Osteoblast (primary cell): ENCODE data around the gene ZNF18. TPM values are rescaled to one million over a fixed set of nuclear protein-coding genes. Genes with fewer than 3 reads are reported as not detected.

Experiments used
- DNase-seq: peaks from one replicate; pipeline ENCODE4 v3.0.0; 2011; ENCODE audit warnings: low spot score, mixed read lengths; ENCODE audit not compliant: insufficient read length; ENCODE audit errors: missing footprints
- H2AFZ ChIP-seq: 2 replicates; pipeline ENCODE4 v1.6.0; 2011; ENCODE audit warnings: mild to moderate bottlenecking, low read length
- H3K27ac ChIP-seq: 2 replicates; pipeline ENCODE4 v1.5.1; 2011; ENCODE audit warnings: mild to moderate bottlenecking, low read depth, low read length, moderate library complexity
- H3K27me3 ChIP-seq: 2 replicates; pipeline ENCODE4 v1.6.0; 2012; ENCODE audit warnings: mild to moderate bottlenecking, control low read depth, inconsistent platforms, low read length, moderate library complexity; ENCODE audit not compliant: insufficient read depth
- H3K36me3 ChIP-seq: 2 replicates; pipeline ENCODE4 v1.5.1; 2011; ENCODE audit warnings: mild to moderate bottlenecking, low read length, control low read depth, moderate library complexity; ENCODE audit not compliant: insufficient read depth
- H3K4me1 ChIP-seq: 2 replicates; pipeline ENCODE4 v1.5.1; 2011; ENCODE audit warnings: mild to moderate bottlenecking, low read length, control low read depth, moderate library complexity; ENCODE audit not compliant: insufficient read depth
- H3K4me2 ChIP-seq: 2 replicates; pipeline ENCODE4 v1.6.0; 2011; ENCODE audit warnings: mild to moderate bottlenecking, low read length; ENCODE audit not compliant: insufficient read depth
- H3K4me3 ChIP-seq: fragments of 200-600 bp; sonication (generic); 3 replicates; pipeline ENCODE4 v1.5.1; 2012; ENCODE audit warnings: mild to moderate bottlenecking, low read length, inconsistent platforms; ENCODE audit not compliant: insufficient read depth
- H3K79me2 ChIP-seq: 2 replicates; pipeline ENCODE4 v1.6.0; 2012; ENCODE audit warnings: mild to moderate bottlenecking, low read length, control low read depth, inconsistent platforms; ENCODE audit not compliant: insufficient read depth
- H3K9me3 ChIP-seq: 2 replicates; pipeline ENCODE4 v1.5.1; 2011; ENCODE audit warnings: low read depth, low read length, control low read depth
- H4K20me1 ChIP-seq: 2 replicates; pipeline ENCODE4 v1.6.0; 2012; ENCODE audit warnings: mild to moderate bottlenecking, low read length, control low read depth; ENCODE audit not compliant: insufficient read depth
- CTCF ChIP-seq: IDR thresholded peaks from 2 replicates; pipeline ENCODE4 v1.5.1; 2011; ENCODE audit warnings: mild to moderate bottlenecking, low read depth, low read length, moderate library complexity; ENCODE audit errors: extremely low read depth
- total RNA-seq: library from RNA; depleted of rRNA; stranded (reverse); fragments of >200 nt; gene quantifications from 2 replicates; pipeline ENCODE4 v1.2.3, GENCODE V29; 2012

ZNF18 gene
- total RNA-seq, 1 donor: 13.4 TPM

- Histone ChIP-seq H3K9me3 (no peaks in the 10 kb centered on the region), H3K27ac (no peak overlapping the region), H2AFZ (no peak overlapping the region), H3K4me3 (no peak overlapping the region), H3K36me3 (peaks cover 51% of the 10 kb centered on the region), H3K79me2 (peaks cover 2% of the 10 kb centered on the region), H3K27me3 (no peaks in the 10 kb centered on the region), H3K4me2 (peak overlapping the region; percentile 20), H4K20me1 (peaks cover 5% of the 10 kb centered on the region), H3K4me1 (peaks cover 4% of the 10 kb centered on the region)
- TF ChIP-seq CTCF: peak; percentile 51
- DNase-seq: peak; percentile 78
These were observed 10.3 kb downstream of the ZNF18 start for GRCh38 chr17:11986942-11987329.

- Histone ChIP-seq H3K79me2 (peaks cover 2% of the 10 kb centered on the region), H3K27me3 (no peaks in the 10 kb centered on the region), H3K4me1 (peaks cover 4% of the 10 kb centered on the region), H3K36me3 (peaks cover 46% of the 10 kb centered on the region), H3K4me2 (peak overlapping the region; percentile 20), H3K4me3 (no peak overlapping the region), H4K20me1 (peaks cover 5% of the 10 kb centered on the region), H3K27ac (no peak overlapping the region), H3K9me3 (no peaks in the 10 kb centered on the region), H2AFZ (no peak overlapping the region)
- DNase-seq: no peak
- TF ChIP-seq CTCF: no peak
These were observed 10.9 kb downstream of the ZNF18 start for GRCh38 chr17:11986179-11986941.

- no peak overlapping the region for H3K4me2 ChIP-seq
- no peak overlapping the region for H2AFZ ChIP-seq
- no peaks in the 10 kb centered on the region for H3K9me3 ChIP-seq
- H3K27me3 ChIP-seq: no peaks in the 10 kb centered on the region
- no peak for DNase-seq
- H3K36me3 ChIP-seq: peaks cover 50% of the 10 kb centered on the region
- H3K79me2 ChIP-seq: peaks cover 2% of the 10 kb centered on the region
- no peak for TF ChIP-seq CTCF
- peaks cover 3% of the 10 kb centered on the region for H3K4me1 ChIP-seq
- H3K27ac ChIP-seq: no peak overlapping the region
- no peak overlapping the region for H3K4me3 ChIP-seq
- H4K20me1 ChIP-seq: peaks cover 4% of the 10 kb centered on the region
These were observed 15.4 kb downstream of the ZNF18 start for GRCh38 chr17:11981862-11982261.

- no peaks in the 10 kb centered on the region for H3K4me1 ChIP-seq
- peaks cover 50% of the 10 kb centered on the region for H3K36me3 ChIP-seq
- H3K79me2 ChIP-seq: no peaks in the 10 kb centered on the region
- DNase-seq: no peak
- no peak overlapping the region for H3K4me2 ChIP-seq
- H2AFZ ChIP-seq: no peak overlapping the region
- no peaks in the 10 kb centered on the region for H3K27me3 ChIP-seq
- no peak overlapping the region for H3K27ac ChIP-seq
- TF ChIP-seq CTCF: peak; percentile 39
- H3K4me3 ChIP-seq: no peak overlapping the region
- H3K9me3 ChIP-seq: no peaks in the 10 kb centered on the region
- no peaks in the 10 kb centered on the region for H4K20me1 ChIP-seq
These were observed 16.5 kb downstream of the ZNF18 start for GRCh38 chr17:11980813-11981212.
